Lower lobe of right lung (tissue), 2 donors: ENCODE measurements around the gene LCE6A. TPM values are rescaled to one million over a fixed set of nuclear protein-coding genes. Genes with fewer than 3 reads are reported as not detected.

ENCODE experiments used
- ATAC-seq, 2 donors: fragments of 200-7000 bp; cut with Tn5 transposase; one replicate each; pipeline ENCODE4 v1.9.1; 2020 to 2022; ENCODE audit warnings: mild to moderate bottlenecking in 2 of 2, moderate library complexity in 2 of 2
- DNase-seq: peaks from one replicate; pipeline ENCODE4 v3.0.0-alpha.2; 2020
- H3K27ac ChIP-seq: fragments of 200-600 bp; one replicate; pipeline ENCODE4 v1.8.0; 2022
- H3K27me3 ChIP-seq: fragments of 200-600 bp; one replicate; pipeline ENCODE4 v1.8.0; 2022; ENCODE audit warnings: low read depth
- H3K36me3 ChIP-seq: fragments of 200-600 bp; one replicate; pipeline ENCODE4 v1.8.0; 2022; ENCODE audit warnings: mild to moderate bottlenecking
- H3K4me1 ChIP-seq: fragments of 200-600 bp; one replicate; pipeline ENCODE4 v1.8.0; 2022
- H3K4me3 ChIP-seq: fragments of 200-600 bp; one replicate; pipeline ENCODE4 v1.8.0; 2022; ENCODE audit warnings: mild to moderate bottlenecking
- H3K9me3 ChIP-seq: fragments of 200-600 bp; one replicate; pipeline ENCODE4 v1.8.0; 2022
- intact Hi-C: fragments of 100-400 bp; cut with DNase I; formaldehyde crosslinking; loops from one replicate; pipeline ENCODE4 v1.11.0; 2022
- total RNA-seq: library from RNA; stranded (reverse); fragmentation: NEBNext Ultra II Directional; extraction: Animal tissue kit (Norgen Biotek cat#: 25700); gene quantifications from one replicate; pipeline ENCODE4 v1.2.1, GENCODE V29; 2021
- TF ChIP-seq, protein P1 (sequence below): fragments of 200-600 bp; IDR thresholded peaks from one replicate; pipeline ENCODE4 v1.8.0; 2022; ENCODE audit warnings: antibody characterized with exemption, mild to moderate bottlenecking
- donor health status: DM: no; HTN: yes; CAD: no; lungs with severe emphysema.

LCE6A gene
- total RNA-seq, 1 donor from 2014 or later, result not detected

DNA sequence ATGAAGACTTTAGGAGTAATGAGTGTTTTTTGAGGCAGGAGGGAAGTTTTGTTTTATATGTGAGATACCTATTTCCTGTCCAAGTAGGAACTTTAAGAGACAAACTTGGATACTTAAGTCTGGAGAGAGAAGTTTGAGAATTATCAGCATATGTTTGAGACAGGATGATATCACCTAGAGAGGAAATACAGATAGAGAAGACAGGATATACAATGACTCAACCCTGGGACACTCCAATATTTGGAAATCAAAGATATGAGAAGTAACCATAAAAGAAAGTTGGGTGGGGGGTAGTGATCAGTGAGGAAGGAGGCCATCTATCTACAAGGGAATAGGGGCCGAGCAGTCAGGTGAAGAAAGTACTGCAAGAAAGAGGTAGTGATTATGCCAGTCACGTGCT lies 23.7 kb downstream of the LCE6A start:
- DNase-seq (no peak), ATAC-seq (no peak)
- intact Hi-C loops, result no loop called here
- H3K4me3 ChIP-seq, result no peak overlapping the region
- H3K27me3 ChIP-seq, result no peaks in the 10 kb centered on the region
- no peak overlapping the region for H3K27ac ChIP-seq
- H3K9me3 ChIP-seq, result no peaks in the 10 kb centered on the region
- TF ChIP-seq, protein P1, sequence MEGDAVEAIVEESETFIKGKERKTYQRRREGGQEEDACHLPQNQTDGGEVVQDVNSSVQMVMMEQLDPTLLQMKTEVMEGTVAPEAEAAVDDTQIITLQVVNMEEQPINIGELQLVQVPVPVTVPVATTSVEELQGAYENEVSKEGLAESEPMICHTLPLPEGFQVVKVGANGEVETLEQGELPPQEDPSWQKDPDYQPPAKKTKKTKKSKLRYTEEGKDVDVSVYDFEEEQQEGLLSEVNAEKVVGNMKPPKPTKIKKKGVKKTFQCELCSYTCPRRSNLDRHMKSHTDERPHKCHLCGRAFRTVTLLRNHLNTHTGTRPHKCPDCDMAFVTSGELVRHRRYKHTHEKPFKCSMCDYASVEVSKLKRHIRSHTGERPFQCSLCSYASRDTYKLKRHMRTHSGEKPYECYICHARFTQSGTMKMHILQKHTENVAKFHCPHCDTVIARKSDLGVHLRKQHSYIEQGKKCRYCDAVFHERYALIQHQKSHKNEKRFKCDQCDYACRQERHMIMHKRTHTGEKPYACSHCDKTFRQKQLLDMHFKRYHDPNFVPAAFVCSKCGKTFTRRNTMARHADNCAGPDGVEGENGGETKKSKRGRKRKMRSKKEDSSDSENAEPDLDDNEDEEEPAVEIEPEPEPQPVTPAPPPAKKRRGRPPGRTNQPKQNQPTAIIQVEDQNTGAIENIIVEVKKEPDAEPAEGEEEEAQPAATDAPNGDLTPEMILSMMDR, result no peak
- H3K36me3 ChIP-seq, result no peaks in the 10 kb centered on the region
- H3K4me1 ChIP-seq, result no peaks in the 10 kb centered on the region

DNA sequence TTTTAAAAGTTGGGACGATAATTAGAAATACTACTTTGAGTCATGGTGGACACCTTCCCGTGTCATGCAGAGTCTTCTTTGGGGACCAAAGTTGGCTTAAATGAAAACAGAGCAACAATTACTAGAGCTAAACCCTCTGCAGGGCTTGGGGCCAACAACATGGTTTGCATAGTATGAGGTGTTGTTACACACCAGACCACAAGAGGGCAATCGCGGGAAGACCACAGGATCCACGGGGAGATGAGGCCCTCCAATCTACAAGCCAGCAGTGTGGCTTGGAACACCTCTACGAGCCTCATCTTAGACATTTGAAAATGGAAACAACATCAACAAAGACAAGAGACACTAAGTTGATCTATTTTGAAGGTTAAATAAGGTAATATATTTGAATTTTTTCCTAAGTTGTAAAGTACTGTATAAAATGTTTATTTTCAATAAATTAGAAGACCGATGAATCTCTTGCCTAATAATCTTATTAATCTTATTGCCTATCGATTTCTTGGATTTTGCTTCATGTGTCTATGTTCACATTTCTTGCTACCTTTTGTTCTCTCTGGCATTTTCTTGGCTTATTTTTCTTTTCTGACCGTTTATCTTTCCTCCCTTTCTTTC lies 27.3 kb downstream of the LCE6A start:
- TF ChIP-seq, protein P1, result peak; percentile 69
- Histone ChIP-seq H3K36me3 (no peaks in the 10 kb centered on the region), H3K27ac (no peak overlapping the region), H3K9me3 (no peaks in the 10 kb centered on the region), H3K4me1 (no peaks in the 10 kb centered on the region), H3K4me3 (no peak overlapping the region), H3K27me3 (no peaks in the 10 kb centered on the region)
- DNase-seq, result peak; percentile 53
- ATAC-seq, result peak; percentile 81 to 88
- intact Hi-C loops, result no loop called here

DNA sequence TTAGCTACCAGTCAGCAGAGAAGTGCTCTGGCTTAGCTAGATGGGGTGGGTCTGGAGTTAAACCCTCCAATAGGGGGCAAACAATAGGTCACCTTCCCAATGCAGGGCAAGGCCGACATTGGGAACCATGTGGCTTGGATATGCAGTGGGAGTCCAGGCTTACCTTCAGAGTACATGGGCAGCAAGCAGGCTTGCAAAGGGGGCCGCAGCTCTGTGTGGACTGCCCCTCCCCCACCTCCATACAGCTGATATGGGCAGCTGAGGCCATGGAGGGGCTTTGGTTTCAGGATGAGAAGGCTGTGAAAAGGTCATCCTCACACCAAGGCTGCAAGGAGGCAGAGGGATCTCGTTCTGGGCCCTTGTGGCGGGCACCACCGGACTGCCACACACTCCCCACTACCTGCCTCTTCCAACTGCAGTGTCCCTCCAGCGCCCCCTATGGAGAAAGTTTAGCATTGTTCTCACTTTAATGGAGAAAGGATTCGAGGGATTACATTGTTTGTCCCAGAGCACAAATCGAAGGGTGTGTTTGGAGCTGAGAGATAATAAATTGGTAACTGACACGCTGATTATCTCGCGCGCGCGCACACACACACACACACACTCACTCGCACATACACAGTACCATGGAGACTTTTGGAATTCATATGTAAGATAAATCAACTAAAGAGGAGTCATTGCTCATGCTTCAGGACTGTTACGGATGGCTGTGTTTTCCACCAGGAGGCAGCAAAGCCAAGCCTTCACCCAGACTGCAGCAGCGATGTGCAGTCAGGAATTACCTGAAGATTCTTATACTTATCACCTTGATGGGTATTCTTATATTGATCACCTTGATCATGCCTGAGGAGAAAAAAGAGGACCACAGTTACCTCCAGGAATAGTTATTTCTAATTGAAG lies 28.4 kb downstream of the LCE6A start:
- TF ChIP-seq, protein P1, result no peak
- H3K4me3 ChIP-seq, result no peak overlapping the region
- H3K9me3 ChIP-seq, result no peaks in the 10 kb centered on the region
- intact Hi-C loops, result no loop called here
- H3K36me3 ChIP-seq, result no peaks in the 10 kb centered on the region
- no peak overlapping the region for H3K27ac ChIP-seq
- no peaks in the 10 kb centered on the region for H3K4me1 ChIP-seq
- DNase-seq, result no peak
- no peaks in the 10 kb centered on the region for H3K27me3 ChIP-seq
- peak in 1 of 2 donors; percentile 14 for ATAC-seq

DNA sequence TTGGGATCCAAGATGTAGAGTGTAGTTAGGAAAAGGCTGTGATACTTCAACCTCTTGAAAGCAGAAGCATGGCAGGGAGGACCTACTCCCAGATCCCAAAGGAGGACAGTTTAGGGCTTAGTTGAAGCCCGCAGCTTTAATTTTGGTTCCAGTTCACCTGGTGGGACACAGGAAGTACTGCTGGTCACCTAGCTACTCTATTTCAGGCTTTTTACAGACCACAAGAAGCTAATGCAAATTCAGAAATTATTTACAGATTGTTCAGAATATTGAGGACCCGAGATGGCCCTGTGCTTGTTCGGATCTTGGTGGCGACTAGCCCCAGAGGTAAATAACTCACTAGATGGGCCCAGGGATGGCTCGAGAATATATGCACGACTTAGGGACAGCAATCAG lies 29.1 kb downstream of the LCE6A start:
- ATAC-seq (no peak), DNase-seq (no peak)
- H3K9me3 ChIP-seq, result no peaks in the 10 kb centered on the region
- no peak overlapping the region for H3K27ac ChIP-seq
- H3K4me1 ChIP-seq, result no peaks in the 10 kb centered on the region
- H3K36me3 ChIP-seq, result no peaks in the 10 kb centered on the region
- TF ChIP-seq, protein P1, result no peak
- intact Hi-C loops, result no loop called here
- H3K27me3 ChIP-seq, result no peaks in the 10 kb centered on the region
- no peak overlapping the region for H3K4me3 ChIP-seq

DNA sequence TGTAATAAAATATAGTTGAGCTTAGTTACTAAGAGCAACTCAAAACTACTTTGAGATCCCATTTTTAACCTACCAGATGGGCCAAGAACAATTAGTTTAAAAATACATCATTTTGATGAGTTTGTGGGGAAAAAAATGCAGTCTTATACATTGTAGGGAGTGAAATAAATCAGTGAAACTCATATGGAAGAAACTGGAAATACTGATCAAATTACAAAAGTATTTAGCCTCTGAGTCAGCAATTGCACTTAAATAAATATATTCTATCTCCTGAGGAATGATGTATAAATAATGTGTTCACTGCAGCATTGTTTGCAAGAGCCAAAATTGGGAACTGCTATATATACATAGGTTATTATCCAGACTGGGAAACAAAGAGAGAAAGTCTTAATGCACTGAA lies 30.8 kb downstream of the LCE6A start:
- no peak for ATAC-seq
- Histone ChIP-seq H3K27ac (no peak overlapping the region), H3K4me1 (no peaks in the 10 kb centered on the region), H3K4me3 (no peak overlapping the region), H3K27me3 (no peaks in the 10 kb centered on the region), H3K9me3 (no peaks in the 10 kb centered on the region), H3K36me3 (no peaks in the 10 kb centered on the region)
- intact Hi-C loops, result no loop called here
- DNase-seq, result no peak
- TF ChIP-seq, protein P1, result no peak
